A204.1 (cell line): ENCODE results near the gene PUS1.

Experiments used
- FAIRE-seq: peaks from 2 replicates; lab custom pipeline; 2012; peaks lifted over from hg19 to GRCh38; lab: Jason Lieb, UNC

The PUS1 gene

DNA sequence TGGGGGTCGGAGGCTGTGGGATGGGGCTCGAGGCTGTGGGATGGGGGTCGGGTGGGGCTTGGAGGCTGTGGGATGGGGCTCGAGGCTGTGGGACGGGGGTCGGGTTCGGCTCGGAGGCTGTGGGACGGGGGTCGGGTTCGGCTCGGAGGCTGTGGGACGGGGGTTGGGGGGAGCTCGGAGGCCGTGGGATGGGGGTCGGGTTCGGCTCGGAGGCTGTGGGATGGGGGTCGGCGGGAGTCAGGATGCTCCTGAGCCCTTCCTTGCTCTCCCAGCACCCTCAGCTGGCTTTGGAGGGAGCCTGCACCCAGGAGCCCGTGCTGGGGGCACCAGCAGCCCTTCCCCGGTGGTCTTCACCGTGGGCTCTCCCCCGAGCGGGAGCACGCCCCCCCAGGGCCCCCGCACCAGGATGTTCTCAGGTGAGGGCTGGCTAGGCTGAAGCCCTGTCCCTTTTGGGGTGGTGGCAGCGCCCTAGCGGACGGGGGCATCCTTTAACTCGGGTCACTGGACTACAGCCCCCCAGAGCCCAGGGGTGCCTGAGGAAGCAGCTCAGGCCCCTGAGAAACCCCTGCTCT lies 11.9 kb upstream of the PUS1 start:
- no peak for FAIRE-seq

- FAIRE-seq: no peak
Observed at GRCh38 chr12:131917711-131918306, 11.3 kb upstream of the PUS1 start.

DNA sequence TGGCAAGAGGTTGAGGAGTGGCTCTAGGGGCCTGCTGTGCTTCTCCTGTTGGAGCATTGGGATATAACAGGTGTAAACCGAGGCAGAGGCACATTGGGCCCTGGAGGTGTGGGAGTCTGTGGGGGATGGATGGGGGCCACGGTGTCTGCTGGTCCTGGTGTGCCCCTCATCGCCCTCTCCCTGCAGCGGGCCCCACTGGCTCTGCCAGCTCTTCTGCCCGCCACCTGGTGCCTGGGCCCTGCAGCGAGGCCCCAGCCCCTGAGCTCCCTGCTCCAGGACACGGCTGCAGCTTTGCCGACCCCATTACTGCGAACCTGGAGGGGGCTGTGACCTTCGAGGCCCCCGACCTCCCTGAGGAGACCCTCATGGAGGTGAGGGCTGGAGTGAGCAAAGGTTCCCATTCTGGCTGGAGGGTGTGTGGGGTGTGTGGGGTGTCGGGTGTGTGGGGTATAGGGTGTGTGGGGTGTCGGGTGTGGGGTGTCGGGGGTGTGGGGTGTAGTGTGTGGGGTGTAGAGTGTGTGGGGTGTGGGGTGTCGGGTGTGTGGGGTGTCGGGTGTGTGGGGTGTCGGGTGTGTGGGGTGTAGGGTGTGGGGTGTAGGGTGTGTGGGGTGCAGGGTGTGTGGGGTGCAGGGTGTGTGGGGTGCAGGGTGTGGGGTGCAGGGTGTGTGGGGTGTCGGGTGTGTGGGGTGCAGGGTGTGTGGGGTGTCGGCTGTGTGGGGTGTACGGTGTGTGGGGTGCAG lies 10.6 kb upstream of the PUS1 start:
- FAIRE-seq: no peak

DNA sequence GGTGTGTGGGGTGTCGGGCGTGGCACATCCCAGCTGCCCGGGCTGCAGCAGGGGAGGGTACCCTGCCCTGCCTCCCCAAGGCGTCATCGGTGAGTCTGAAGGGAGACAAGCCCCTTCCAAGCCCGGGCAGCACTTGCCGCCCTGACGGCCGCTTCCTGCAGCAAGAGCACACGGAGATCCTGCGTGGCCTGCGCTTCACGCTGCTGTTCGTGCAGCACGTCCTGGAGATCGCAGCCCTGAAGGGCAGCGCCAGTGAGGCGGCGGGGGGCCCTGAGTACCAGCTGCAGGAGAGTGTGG lies 10.1 kb upstream of the PUS1 start:
- no peak for FAIRE-seq

- FAIRE-seq: no peak
Observed at GRCh38 chr12:131919366-131920156, 9.5 kb upstream of the PUS1 start.

GRCh38 chr12:131920157-131920508 lies 8.9 kb upstream of the PUS1 start:
- FAIRE-seq: no peak

DNA sequence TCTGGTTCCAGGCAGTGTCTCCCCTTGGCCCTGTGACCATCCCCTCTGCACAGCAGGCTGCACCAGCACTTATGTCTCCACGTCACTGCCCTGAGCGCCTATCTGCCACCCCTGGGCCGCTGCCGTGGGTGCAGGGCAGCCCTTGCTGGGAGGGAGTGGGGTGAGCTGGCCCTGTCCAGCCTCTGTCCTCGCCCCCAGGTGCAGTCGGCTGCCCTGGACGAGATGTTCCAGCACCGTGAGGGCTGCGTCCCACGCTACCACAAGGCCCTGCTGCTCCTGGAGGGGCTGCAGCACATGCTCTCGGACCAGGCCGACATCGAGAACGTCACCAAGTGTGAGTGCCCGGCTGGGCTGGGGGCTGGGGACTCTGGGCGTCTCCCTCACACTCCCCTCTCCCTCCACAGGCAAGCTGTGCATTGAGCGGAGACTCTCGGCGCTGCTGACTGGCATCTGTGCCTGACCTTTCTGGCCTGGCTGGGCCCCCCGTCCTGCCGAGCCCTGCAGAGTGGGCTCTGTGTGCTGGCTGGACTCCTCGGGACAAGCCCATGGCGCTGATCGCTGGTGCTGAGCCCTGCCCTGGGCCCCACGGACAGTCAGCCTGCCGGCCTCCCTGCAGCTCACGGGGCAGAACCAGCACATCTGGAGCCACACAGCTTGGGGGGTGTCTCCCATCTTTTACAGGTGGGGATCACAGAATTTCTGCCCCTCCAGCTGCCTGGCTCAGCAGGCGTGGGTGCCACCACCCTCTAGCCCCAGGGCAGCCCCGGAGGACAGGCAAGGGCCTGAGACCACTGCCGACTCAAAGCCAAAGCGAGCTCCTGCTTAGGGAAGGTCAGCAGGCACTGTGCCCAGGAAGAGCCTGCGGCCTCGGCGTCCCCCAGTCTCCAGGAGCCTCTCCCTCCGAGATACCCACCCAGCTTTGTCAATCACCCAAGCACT lies 7.9 kb upstream of the PUS1 start:
- FAIRE-seq: no peak

- FAIRE-seq: no peak
Observed at GRCh38 chr12:131921866-131922769, 7.0 kb upstream of the PUS1 start.

DNA sequence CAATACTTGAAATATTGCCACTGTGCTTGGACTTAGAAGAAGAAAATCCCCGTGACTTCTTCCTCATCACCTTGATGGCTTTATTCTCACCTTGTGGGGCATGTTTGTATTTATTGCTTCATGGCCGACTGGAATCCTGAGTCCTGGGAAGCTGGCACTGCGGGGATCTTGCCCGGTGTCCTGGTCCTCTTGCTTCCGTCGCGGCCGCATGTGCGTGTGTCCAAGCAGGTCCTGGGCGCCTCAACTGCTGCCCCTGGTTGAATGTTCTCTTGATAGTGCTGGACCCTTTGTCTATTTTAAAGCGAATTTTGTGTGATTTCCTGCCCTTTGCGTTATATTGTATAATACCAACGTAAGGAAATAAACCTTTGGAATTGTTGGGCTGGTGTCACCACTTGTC lies 6.3 kb upstream of the PUS1 start:
- no peak for FAIRE-seq

DNA sequence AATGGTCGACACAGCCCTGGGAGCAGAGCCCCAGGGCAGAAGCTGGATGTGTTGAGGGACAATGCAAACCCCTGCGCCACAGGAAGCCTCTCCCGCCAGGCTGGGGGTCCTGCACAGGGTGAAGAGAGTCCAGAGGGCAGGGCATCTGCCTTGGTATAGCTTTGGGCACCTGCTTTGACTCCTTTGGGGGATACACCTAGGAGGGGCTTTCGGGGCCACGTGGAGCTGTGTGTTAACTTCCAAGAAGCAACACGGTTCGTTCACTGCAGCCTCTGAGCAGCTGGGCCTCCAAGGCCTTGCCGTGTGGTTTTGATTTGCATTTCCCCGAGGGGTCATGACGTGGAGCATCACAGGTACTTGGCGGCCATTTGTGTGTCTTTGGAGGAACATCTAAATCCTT lies 5.8 kb upstream of the PUS1 start:
- FAIRE-seq: no peak

DNA sequence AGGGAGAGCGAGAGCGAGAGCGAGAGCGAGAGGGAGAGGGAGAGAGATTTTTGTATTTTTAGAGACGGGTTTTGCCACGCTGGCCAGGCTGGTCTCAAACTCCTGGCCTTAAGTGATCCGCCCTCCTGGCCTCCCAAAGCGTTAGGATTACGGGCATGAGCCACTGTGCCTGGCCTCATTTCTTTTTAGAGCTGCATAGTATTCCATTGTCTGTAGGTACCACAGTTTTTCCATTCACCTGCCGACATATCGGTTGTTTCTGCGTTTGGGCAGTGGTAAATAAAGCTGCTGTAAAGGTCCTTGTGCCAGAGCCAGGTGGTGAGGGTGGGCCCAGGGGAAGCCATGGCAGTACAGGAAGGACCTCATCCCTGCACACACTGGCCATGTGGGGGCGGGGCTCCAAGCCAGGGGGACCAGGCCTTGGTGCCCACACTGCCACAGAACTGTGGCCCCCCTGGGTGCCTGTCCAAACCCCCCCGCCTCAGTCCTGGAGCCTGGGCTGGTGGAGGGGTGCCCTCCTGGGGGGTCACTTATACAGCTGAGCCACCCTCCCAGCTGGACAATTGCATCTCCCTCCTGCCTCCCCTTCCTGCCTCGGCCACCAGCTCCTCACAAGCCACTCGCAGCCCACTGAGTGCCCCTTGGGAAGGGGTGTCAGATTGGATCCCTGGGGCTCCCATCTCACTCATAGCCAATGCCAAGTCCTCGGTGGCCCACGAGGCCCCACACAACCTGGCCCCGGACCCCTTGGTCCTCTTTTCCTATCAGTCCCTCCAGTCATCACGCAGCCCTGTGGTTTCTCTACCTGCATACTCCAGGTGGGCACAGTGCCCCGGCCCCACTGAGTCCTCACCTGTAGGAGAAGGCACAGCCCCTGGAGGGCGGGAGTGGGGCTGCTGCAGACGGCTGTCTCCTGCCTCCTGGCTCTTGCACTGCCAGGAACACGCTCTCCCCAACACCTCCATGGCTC lies 1.7 kb upstream of the PUS1 start:
- FAIRE-seq: no peak

DNA sequence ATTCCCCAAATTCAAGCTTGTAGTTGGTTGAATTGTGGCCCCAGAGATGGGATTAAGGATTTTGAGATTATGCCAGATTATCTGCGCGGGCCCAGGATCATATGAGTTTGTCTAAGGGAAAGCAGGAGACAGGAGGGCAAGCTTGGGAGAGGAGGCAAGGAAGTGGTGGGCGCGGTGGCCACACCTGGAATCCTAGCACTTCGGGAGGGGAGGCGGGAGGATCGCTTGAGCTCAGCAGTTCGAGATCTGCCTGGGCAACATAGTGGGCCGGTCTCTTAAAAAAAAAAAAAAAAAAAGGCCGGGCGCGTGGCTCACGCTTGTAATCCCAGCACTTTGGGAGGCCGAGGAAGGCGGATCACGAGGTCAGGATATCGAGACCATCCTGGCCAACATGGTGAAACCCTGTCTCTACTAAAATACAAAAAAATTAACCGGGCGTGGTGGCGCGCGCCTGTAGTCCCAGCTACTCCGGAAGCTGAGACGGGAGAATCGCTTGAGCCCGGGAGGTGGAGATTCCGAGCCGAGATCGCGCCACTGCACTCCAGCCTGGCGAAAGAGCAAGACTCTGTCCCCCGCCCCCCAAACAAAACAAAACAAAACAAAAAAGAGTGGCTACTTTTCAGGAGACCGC lies 881 bp upstream of the PUS1 start:
- no peak for FAIRE-seq

GRCh38 chr12:131929581-131930456 lies 743 bp downstream of the PUS1 start:
- FAIRE-seq: no peak

- no peak for FAIRE-seq
Observed at GRCh38 chr12:131930510-131930909, 1.4 kb downstream of the PUS1 start.

DNA sequence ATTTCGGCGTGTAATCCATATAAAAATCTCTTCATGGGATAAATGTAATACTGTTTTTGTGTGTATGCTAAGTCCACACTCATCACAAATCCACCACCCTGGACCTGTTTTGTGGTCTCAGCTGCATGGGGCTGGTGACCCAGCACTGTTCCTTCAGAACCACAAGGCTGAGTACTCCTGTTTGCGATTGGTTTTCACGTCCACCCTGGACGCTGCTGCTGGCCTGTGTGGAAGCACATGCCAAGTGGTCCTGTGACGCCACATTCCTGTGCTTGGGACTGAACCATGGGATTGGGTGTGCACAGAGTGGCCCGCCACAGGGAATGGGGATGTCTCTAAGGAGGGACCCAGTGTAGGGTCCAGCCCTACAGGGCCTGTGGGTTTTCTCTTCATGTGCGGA lies 4.3 kb downstream of the PUS1 start:
- no peak for FAIRE-seq

DNA sequence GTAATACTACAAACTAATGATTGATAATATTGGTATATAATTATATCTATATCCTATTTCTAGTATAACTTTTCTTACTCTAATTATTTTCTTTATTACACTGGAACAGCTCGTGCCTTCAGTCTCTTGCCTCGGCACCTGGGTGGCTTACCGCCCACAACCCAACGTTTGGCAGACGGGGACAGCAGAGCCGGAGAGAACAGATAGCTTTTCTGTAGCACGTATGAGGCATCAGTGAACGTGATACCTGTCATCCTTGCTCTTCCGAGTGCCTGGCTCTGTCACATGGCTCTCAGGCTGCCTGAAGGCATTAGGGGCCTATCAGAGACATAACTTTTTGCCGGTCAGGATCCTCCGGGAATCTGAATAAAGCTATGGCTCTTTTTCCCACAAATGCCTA lies 5.5 kb downstream of the PUS1 start:
- FAIRE-seq: no peak

DNA sequence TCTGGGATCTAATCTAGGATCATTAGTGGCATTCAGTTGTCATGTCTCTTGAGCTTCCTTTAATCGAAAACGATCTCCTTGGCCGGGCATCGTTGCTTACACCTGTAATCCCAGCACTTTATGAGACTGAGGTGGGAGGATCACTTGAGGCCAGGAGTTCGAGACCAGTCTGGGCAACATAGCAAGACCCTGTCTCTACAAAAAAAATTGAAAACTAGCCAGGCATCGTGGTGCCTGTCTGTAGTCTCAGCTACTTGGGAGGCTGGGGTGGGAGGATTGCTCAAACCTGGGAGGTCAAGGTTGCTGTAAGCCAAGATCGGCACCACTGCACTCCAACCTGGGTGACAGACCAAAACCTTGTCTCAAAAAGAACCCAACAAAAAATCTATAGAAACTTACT lies 9.0 kb downstream of the PUS1 start:
- FAIRE-seq: no peak

DNA sequence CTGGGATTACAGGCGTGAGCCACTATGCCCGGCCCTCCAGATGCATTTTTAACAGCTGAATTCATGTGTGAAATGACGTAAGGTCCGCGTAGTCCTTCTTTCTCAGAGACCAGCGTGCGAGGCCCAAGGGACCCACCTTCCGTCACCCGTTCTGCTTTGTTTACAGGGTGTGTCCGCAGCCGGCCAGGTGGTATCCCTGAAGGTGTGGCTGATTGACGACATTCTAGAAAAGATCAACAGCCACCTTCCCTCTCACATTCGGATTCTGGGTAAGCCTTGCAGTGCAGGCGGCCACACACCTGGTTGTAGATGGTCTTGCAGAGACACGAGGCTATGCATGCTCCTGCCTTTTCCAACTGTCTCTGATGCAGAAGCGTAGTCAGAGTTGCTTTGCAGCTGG lies 9.9 kb downstream of the PUS1 start:
- FAIRE-seq: no peak

GRCh38 chr12:131940141-131940547 lies 11.1 kb downstream of the PUS1 start:
- no peak for FAIRE-seq
